Measurements from ENCODE around the gene SND1.

Gene SND1

GRCh38 chr7:128004623-128005022, 352.6 kb downstream of the SND1 start:
- H3K4me3 ChIP-seq (ENCODE audit: low read length), result no peak overlapping the region
- no peaks in the 10 kb centered on the region for H3K27me3 ChIP-seq (ENCODE audit: control insufficient read depth, insufficient read depth, low read length)
- H3K9me3 ChIP-seq (ENCODE audit: control insufficient read depth, low read length), result no peaks in the 10 kb centered on the region
- no peaks in the 10 kb centered on the region for H3K36me3 ChIP-seq (ENCODE audit: control insufficient read depth, insufficient read depth, low read length)
- H3K4me1 ChIP-seq (ENCODE audit: control insufficient read depth, insufficient read depth, low read length), result peaks cover 14% of the 10 kb centered on the region
- no peak overlapping the region for H3K9ac ChIP-seq (ENCODE audit: low read length)

- Histone ChIP-seq H3K4me1 (ENCODE audit: control insufficient read depth, insufficient read depth, low read length) (peaks cover 10% of the 10 kb centered on the region), H3K27me3 (ENCODE audit: control insufficient read depth, insufficient read depth, low read length) (no peaks in the 10 kb centered on the region), H3K36me3 (ENCODE audit: control insufficient read depth, insufficient read depth, low read length) (no peaks in the 10 kb centered on the region)
Observed at GRCh38 chr7:128005117-128005516, 353.1 kb downstream of the SND1 start.

GRCh38 chr7:128005759-128006159, 353.8 kb downstream of the SND1 start:
- H3K27me3 ChIP-seq (ENCODE audit: control insufficient read depth, insufficient read depth, low read length), result no peaks in the 10 kb centered on the region
- H3K4me1 ChIP-seq (ENCODE audit: control insufficient read depth, insufficient read depth, low read length), result peaks cover 6% of the 10 kb centered on the region
- no peak overlapping the region for H3K4me3 ChIP-seq (ENCODE audit: low read length)
- H3K9me3 ChIP-seq (ENCODE audit: control insufficient read depth, low read length), result no peaks in the 10 kb centered on the region
- no peak overlapping the region for H3K9ac ChIP-seq (ENCODE audit: low read length)
- no peaks in the 10 kb centered on the region for H3K36me3 ChIP-seq (ENCODE audit: control insufficient read depth, insufficient read depth, low read length)

More at GRCh38 chr7:128005117-128005516, 353.1 kb downstream of the SND1 start:
- Histone ChIP-seq H3K9me3 (ENCODE audit: control insufficient read depth, low read length) (no peaks in the 10 kb centered on the region), H3K9ac (ENCODE audit: low read length) (no peak overlapping the region), H3K4me3 (ENCODE audit: low read length) (no peak overlapping the region)

GRCh38 chr7:128006550-128007302, 354.7 kb downstream of the SND1 start:
- Histone ChIP-seq H3K27me3 (ENCODE audit: control insufficient read depth, insufficient read depth, low read length) (no peaks in the 10 kb centered on the region), H3K9ac (ENCODE audit: low read length) (no peak overlapping the region), H3K4me1 (ENCODE audit: control insufficient read depth, insufficient read depth, low read length) (peaks cover 6% of the 10 kb centered on the region), H3K9me3 (ENCODE audit: control insufficient read depth, low read length) (no peaks in the 10 kb centered on the region), H3K36me3 (ENCODE audit: control insufficient read depth, insufficient read depth, low read length) (no peaks in the 10 kb centered on the region), H3K4me3 (ENCODE audit: low read length) (no peak overlapping the region)

GRCh38 chr7:128007303-128007680, 355.3 kb downstream of the SND1 start:
- Histone ChIP-seq H3K9ac (ENCODE audit: low read length) (no peak overlapping the region), H3K4me3 (ENCODE audit: low read length) (no peak overlapping the region), H3K9me3 (ENCODE audit: control insufficient read depth, low read length) (no peaks in the 10 kb centered on the region), H3K27me3 (ENCODE audit: control insufficient read depth, insufficient read depth, low read length) (no peaks in the 10 kb centered on the region), H3K36me3 (ENCODE audit: control insufficient read depth, insufficient read depth, low read length) (peaks cover 2% of the 10 kb centered on the region), H3K4me1 (ENCODE audit: control insufficient read depth, insufficient read depth, low read length) (peaks cover 6% of the 10 kb centered on the region)

- no peak overlapping the region for H3K4me3 ChIP-seq (ENCODE audit: low read length)
- H3K9ac ChIP-seq (ENCODE audit: low read length), result no peak overlapping the region
- H3K27me3 ChIP-seq (ENCODE audit: control insufficient read depth, insufficient read depth, low read length), result no peaks in the 10 kb centered on the region
- peaks cover 6% of the 10 kb centered on the region for H3K4me1 ChIP-seq (ENCODE audit: control insufficient read depth, insufficient read depth, low read length)
- peaks cover 3% of the 10 kb centered on the region for H3K36me3 ChIP-seq (ENCODE audit: control insufficient read depth, insufficient read depth, low read length)
- H3K9me3 ChIP-seq (ENCODE audit: control insufficient read depth, low read length), result no peaks in the 10 kb centered on the region
Observed at GRCh38 chr7:128008141-128008540, 356.1 kb downstream of the SND1 start.

- Histone ChIP-seq H3K9ac (ENCODE audit: low read length) (no peak overlapping the region), H3K4me3 (ENCODE audit: low read length) (no peak overlapping the region), H3K4me1 (ENCODE audit: control insufficient read depth, insufficient read depth, low read length) (peaks cover 6% of the 10 kb centered on the region), H3K27me3 (ENCODE audit: control insufficient read depth, insufficient read depth, low read length) (no peaks in the 10 kb centered on the region), H3K36me3 (ENCODE audit: control insufficient read depth, insufficient read depth, low read length) (peaks cover 3% of the 10 kb centered on the region), H3K9me3 (ENCODE audit: control insufficient read depth, low read length) (no peaks in the 10 kb centered on the region)
Observed at GRCh38 chr7:128008744-128009143, 356.8 kb downstream of the SND1 start.

GRCh38 chr7:128010391-128011127, 358.6 kb downstream of the SND1 start:
- Histone ChIP-seq H3K9me3 (ENCODE audit: control insufficient read depth, low read length) (no peaks in the 10 kb centered on the region), H3K4me1 (ENCODE audit: control insufficient read depth, insufficient read depth, low read length) (no peaks in the 10 kb centered on the region), H3K27me3 (ENCODE audit: control insufficient read depth, insufficient read depth, low read length) (no peaks in the 10 kb centered on the region), H3K36me3 (ENCODE audit: control insufficient read depth, insufficient read depth, low read length) (peaks cover 3% of the 10 kb centered on the region), H3K9ac (ENCODE audit: low read length) (no peak overlapping the region), H3K4me3 (ENCODE audit: low read length) (no peak overlapping the region)

GRCh38 chr7:128011131-128011661, 359.2 kb downstream of the SND1 start:
- peaks cover 3% of the 10 kb centered on the region for H3K36me3 ChIP-seq (ENCODE audit: control insufficient read depth, insufficient read depth, low read length)
- no peaks in the 10 kb centered on the region for H3K27me3 ChIP-seq (ENCODE audit: control insufficient read depth, insufficient read depth, low read length)
- H3K4me1 ChIP-seq (ENCODE audit: control insufficient read depth, insufficient read depth, low read length), result no peaks in the 10 kb centered on the region

GRCh38 chr7:128014811-128015210, 362.8 kb downstream of the SND1 start:
- H3K4me3 ChIP-seq (ENCODE audit: low read length), result no peak overlapping the region
- no peak overlapping the region for H3K9ac ChIP-seq (ENCODE audit: low read length)
- peaks cover 16% of the 10 kb centered on the region for H3K4me1 ChIP-seq (ENCODE audit: control insufficient read depth, insufficient read depth, low read length)
- H3K9me3 ChIP-seq (ENCODE audit: control insufficient read depth, low read length), result no peaks in the 10 kb centered on the region
- H3K27me3 ChIP-seq (ENCODE audit: control insufficient read depth, insufficient read depth, low read length), result no peaks in the 10 kb centered on the region
- peaks cover 3% of the 10 kb centered on the region for H3K36me3 ChIP-seq (ENCODE audit: control insufficient read depth, insufficient read depth, low read length)

More at GRCh38 chr7:128011131-128011661, 359.2 kb downstream of the SND1 start:
- no peak overlapping the region for H3K4me3 ChIP-seq (ENCODE audit: low read length)
- H3K9me3 ChIP-seq (ENCODE audit: control insufficient read depth, low read length), result no peaks in the 10 kb centered on the region
- no peak overlapping the region for H3K9ac ChIP-seq (ENCODE audit: low read length)

- H3K9ac ChIP-seq (ENCODE audit: low read length), result no peak overlapping the region
- H3K36me3 ChIP-seq (ENCODE audit: control insufficient read depth, insufficient read depth, low read length), result no peaks in the 10 kb centered on the region
- H3K27me3 ChIP-seq (ENCODE audit: control insufficient read depth, insufficient read depth, low read length), result no peaks in the 10 kb centered on the region
- H3K9me3 ChIP-seq (ENCODE audit: control insufficient read depth, low read length), result no peaks in the 10 kb centered on the region
- H3K4me3 ChIP-seq (ENCODE audit: low read length), result no peak overlapping the region
- peaks cover 16% of the 10 kb centered on the region for H3K4me1 ChIP-seq (ENCODE audit: control insufficient read depth, insufficient read depth, low read length)
Observed at GRCh38 chr7:128017460-128017859, 365.5 kb downstream of the SND1 start.
